GM13976 (cell line): ENCODE data around the gene RBM26.

ENCODE experiments used
- DNase-seq: peaks from one replicate; pipeline ENCODE4 v3.0.0; 2012; ENCODE audit warnings: low spot score
- in situ Hi-C: fragments of 300-500 bp; cut with MboI; formaldehyde crosslinking; loops from one replicate; pipeline ENCODE4 v1.12.0; 2022; ENCODE audit warnings: low sequenced_read_pairs, mixed read lengths, inconsistent platforms; ENCODE audit not compliant: unreplicated experiment
- TF ChIP-seq, protein P1 (sequence below): IDR thresholded peaks from 2 replicates; pipeline ENCODE4 v1.5.1; 2012; ENCODE audit warnings: borderline replicate concordance, mild to moderate bottlenecking; ENCODE audit not compliant: insufficient read depth; ENCODE audit errors: extremely low read depth, missing control alignments, control extremely low read depth

Gene RBM26

DNA sequence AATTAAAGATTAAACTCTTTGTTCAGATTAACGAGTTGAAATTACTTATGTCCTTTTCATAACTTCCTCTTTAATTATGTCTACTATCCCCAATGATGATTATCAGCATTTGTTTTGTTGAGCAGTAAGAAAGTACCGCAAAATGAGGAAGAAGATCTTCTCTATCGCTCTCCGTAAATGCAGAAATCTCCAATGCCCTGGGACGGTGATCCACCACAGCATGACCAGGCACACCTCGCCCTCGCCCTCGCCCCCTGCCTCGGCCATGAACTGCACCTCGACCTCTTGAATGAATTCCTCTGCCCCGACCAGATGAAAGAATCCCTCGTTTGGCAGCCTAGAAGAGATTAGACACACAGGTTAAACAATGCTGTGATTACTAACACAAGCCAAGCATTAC is 69.1 kb downstream of the RBM26 start:
- in situ Hi-C loops, result no loop called here
- TF ChIP-seq, protein P1, sequence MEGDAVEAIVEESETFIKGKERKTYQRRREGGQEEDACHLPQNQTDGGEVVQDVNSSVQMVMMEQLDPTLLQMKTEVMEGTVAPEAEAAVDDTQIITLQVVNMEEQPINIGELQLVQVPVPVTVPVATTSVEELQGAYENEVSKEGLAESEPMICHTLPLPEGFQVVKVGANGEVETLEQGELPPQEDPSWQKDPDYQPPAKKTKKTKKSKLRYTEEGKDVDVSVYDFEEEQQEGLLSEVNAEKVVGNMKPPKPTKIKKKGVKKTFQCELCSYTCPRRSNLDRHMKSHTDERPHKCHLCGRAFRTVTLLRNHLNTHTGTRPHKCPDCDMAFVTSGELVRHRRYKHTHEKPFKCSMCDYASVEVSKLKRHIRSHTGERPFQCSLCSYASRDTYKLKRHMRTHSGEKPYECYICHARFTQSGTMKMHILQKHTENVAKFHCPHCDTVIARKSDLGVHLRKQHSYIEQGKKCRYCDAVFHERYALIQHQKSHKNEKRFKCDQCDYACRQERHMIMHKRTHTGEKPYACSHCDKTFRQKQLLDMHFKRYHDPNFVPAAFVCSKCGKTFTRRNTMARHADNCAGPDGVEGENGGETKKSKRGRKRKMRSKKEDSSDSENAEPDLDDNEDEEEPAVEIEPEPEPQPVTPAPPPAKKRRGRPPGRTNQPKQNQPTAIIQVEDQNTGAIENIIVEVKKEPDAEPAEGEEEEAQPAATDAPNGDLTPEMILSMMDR, result no peak
- no peak for DNase-seq

DNA sequence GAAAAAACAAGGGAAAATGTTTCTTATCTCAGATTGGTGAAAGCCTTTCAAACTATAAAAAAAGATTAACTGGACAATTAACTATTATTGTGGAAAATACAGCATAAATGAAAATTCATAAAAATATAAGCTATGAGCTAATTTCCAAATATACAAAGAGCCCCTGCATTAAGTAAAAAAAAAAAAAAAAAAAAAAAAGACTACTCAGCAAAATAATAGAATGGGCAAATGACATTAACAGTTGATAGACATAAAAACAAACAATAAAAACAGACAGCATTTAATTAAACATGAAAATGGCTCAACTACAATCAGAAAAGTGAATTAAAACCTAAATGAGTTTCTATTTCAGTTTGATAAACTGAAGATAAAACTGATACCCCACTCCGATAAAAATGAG is 77.5 kb downstream of the RBM26 start:
- DNase-seq, result no peak
- in situ Hi-C loops, result no loop called here
- TF ChIP-seq, protein P1, result no peak

DNA sequence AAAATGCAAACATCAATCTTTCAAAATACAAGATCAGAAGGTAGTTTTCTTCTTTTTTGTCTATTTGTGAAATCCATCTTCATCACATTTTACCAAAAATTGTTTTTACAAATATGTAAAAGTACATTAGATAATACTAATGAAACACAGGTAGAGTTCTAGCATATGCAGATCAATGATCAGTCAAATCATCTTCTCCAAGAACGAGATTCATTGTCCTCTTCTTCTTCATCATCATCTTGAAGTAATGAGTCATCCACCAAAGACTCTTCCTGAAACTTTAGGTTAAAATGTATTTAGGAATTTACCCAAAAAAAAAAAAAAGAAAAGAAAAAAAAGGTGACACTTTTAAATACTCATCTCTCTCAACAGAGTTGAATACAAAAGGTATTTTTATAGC is 85.6 kb downstream of the RBM26 start:
- DNase-seq, result no peak

DNA sequence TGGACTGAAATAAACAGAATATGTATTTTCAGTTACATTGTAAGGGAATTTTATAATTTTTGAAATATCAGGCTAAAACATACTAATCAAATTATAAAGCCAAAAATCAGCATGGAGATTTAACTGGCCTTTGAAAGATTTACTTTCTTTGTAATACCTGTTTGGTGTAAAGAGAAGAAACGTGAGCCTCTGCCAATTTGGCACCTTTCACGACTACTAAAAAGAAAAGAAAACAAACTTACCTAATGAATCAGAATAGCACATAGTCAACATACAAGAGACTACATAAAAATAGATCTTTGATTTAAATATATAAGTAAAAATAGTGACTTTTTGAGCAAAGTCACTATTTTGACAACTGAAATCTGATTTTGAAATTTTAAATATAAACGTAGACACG is 87.4 kb downstream of the RBM26 start:
- TF ChIP-seq, protein P1, result no peak
- in situ Hi-C loops, result no loop called here

More for the DNA sequence above, 85.6 kb downstream of the RBM26 start:
- TF ChIP-seq, protein P1, result no peak
- in situ Hi-C loops, result no loop called here

DNA sequence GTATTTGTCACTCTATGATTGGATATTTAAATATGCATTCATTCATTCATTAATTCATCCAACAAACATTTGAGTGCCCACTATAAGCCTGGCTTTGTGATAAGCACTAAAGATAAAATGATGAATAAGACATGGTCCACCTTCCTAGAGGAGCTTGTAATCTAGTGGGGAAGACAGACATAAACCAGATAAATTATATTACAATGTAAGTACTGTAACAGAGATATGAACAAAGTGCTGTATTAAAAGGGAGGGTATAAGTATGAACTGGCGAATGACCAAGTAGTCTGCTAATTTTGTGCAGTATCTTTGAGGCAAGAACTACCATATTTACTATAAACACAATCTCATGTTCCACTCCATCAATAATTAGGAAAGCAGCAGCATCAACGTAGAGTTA is 88.2 kb downstream of the RBM26 start:
- DNase-seq, result no peak
- in situ Hi-C loops, result no loop called here
- TF ChIP-seq, protein P1, result no peak

More for the DNA sequence above, 87.4 kb downstream of the RBM26 start:
- no peak for DNase-seq

DNA sequence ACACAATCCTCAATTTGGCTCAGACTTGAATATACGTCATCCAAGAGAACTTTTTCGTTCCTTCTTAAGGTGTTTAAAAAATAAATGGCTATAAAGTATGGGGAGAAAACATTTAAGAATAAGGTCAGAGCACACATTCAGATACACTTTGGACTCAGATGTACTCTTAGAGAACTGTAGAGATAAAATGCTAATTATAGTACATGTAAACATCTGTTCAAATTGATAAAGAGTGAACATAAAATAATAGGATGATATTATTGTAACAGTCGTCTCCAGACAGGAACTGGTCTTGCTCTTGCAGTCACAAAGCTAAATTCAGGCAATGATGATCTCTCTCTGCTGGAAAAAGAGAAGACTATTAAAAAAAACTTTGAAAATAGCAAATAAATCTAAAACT is 91.4 kb downstream of the RBM26 start:
- TF ChIP-seq, protein P1, result no peak
- in situ Hi-C loops, result no loop called here
- no peak for DNase-seq

DNA sequence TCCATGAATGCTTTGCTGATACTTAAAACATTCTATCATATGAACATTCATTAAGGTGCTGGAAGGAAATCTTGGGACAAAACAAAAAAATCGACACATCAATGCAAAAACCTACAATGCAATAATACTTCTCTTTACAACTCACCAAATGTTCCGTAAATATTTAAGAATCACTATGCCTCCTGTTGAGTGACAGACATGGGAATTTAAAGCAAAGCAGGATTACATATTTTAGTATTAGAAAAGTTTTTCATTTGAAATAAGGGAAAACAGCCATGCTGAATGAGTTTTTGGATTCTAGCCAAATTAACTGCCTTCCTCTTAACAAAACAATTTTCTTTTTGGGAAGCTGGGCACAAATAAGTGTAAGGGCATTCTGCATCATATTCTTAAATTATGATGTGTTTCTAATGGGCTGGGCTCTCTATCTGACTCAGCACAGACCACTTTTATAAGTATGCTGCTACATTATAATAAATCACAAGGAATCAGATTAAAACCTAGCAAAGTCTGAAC is 93.7 kb downstream of the RBM26 start:
- TF ChIP-seq, protein P1, result no peak
- in situ Hi-C loops, result no loop called here
- DNase-seq, result no peak
